Neural cell (in vitro differentiated cells): Measurements from ENCODE around the gene ZFC3H1. TPM values are rescaled to one million over a fixed set of nuclear protein-coding genes. Genes with fewer than 3 reads are reported as not detected.

Experiments used
- H2AFZ ChIP-seq: fragments of 200-600, 300-800 bp; sonication (generic), shearing (Covaris generic); 2 replicates; pipeline ENCODE4 v1.6.0; 2014; ENCODE audit warnings: low read depth, mild to moderate bottlenecking, antibody characterized with exemption, low read length, moderate library complexity
- H3F3A ChIP-seq: fragments of 200-600 bp; shearing (Covaris generic); 2 replicates; pipeline ENCODE4 v1.6.1; 2016; ENCODE audit warnings: mild to moderate bottlenecking, moderate library complexity, mixed read lengths, antibody characterized with exemption, low read length; ENCODE audit not compliant: insufficient read depth, poor library complexity, severe bottlenecking
- H3K27ac ChIP-seq: fragments of 200-600, 300-800 bp; sonication (generic), shearing (Covaris generic); 2 replicates; pipeline ENCODE4 v1.5.1; 2014; ENCODE audit warnings: mild to moderate bottlenecking, low read length, moderate library complexity
- H3K27me3 ChIP-seq: fragments of 300-800, 200-600 bp; sonication (generic), shearing (Covaris generic); 2 replicates; pipeline ENCODE4 v1.6.0; 2014; ENCODE audit warnings: mild to moderate bottlenecking, low read depth, low read length, moderate library complexity; ENCODE audit not compliant: insufficient read depth
- H3K36me3 ChIP-seq: fragments of 300-800, 200-600 bp; sonication (generic), shearing (Covaris generic); 2 replicates; pipeline ENCODE4 v1.5.1; 2014; ENCODE audit warnings: mild to moderate bottlenecking, antibody characterized with exemption, low read length, moderate library complexity; ENCODE audit not compliant: insufficient read depth
- H3K4me2 ChIP-seq: fragments of 300-800, 200-600 bp; sonication (generic), shearing (Covaris generic); 2 replicates; pipeline ENCODE4 v1.6.0; 2014; ENCODE audit warnings: mild to moderate bottlenecking, low read length
- H3K4me3 ChIP-seq: fragments of 300-800, 200-600 bp; sonication (generic), shearing (Covaris generic); 2 replicates; pipeline ENCODE4 v1.5.1; 2014; ENCODE audit warnings: mild to moderate bottlenecking, low read length, moderate library complexity
- H3K79me2 ChIP-seq: fragments of 200-600 bp; shearing (Covaris generic); replicated peaks from 2 replicates; pipeline ENCODE4 v1.6.0; 2014; ENCODE audit warnings: mild to moderate bottlenecking, low read length, moderate library complexity; ENCODE audit not compliant: insufficient read depth
- H3K9ac ChIP-seq: fragments of 300-800, 200-600 bp; sonication (generic), shearing (Covaris generic); 2 replicates; pipeline ENCODE4 v1.6.1; 2016; ENCODE audit warnings: mild to moderate bottlenecking, low read length, mixed read lengths
- H3K9me2 ChIP-seq: fragments of 200-600 bp; shearing (Covaris generic); 2 replicates; pipeline ENCODE4 v1.6.1; 2016; ENCODE audit warnings: mild to moderate bottlenecking, low read length, mixed read lengths; ENCODE audit not compliant: insufficient read depth
- H3K9me3 ChIP-seq: fragments of 200-600, 300-800 bp; sonication (generic), shearing (Covaris generic); 2 replicates; pipeline ENCODE4 v1.6.1; 2016; ENCODE audit warnings: mild to moderate bottlenecking, mixed run types, low read length, moderate library complexity, mixed read lengths
- H4K20me1 ChIP-seq: fragments of 200-600 bp; shearing (Covaris generic); 2 replicates; pipeline ENCODE4 v1.6.1; 2016; ENCODE audit warnings: mild to moderate bottlenecking, mixed run types; ENCODE audit not compliant: insufficient read depth
- CTCF ChIP-seq: fragments of 450-650 bp; IDR thresholded peaks from 2 replicates; pipeline ENCODE4 v1.5.1; 2014; ENCODE audit warnings: antibody characterized with exemption, mild to moderate bottlenecking, moderate library complexity; ENCODE audit not compliant: poor library complexity, severe bottlenecking
- EP300 ChIP-seq: fragments of 450-650 bp; conservative IDR thresholded peaks from 2 replicates; pipeline ENCODE4 v1.6.1; 2014; ENCODE audit warnings: antibody characterized with exemption, mild to moderate bottlenecking, moderate library complexity; ENCODE audit not compliant: poor library complexity, severe bottlenecking
- EZH2 ChIP-seq: fragments of 200-600, 300-800 bp; shearing (Covaris generic), sonication (generic); IDR thresholded peaks from 2 replicates; pipeline ENCODE4 v1.6.1; 2014; ENCODE audit warnings: antibody characterized with exemption, low read length, borderline replicate concordance, mild to moderate bottlenecking; ENCODE audit not compliant: insufficient read depth, poor library complexity, severe bottlenecking
- MXI1 ChIP-seq: fragments of 450-650 bp; conservative IDR thresholded peaks from 2 replicates; pipeline ENCODE4 v1.6.1; 2014; ENCODE audit warnings: antibody characterized with exemption, mild to moderate bottlenecking; ENCODE audit not compliant: poor library complexity, severe bottlenecking
- POLR2AphosphoS5 ChIP-seq: IDR thresholded peaks from 2 replicates; pipeline ENCODE4 v1.6.1; 2012
- RAD21 ChIP-seq: fragments of 450-650 bp; conservative IDR thresholded peaks from 2 replicates; pipeline ENCODE4 v1.6.1; 2014; ENCODE audit warnings: antibody characterized with exemption, mild to moderate bottlenecking, moderate library complexity
- REST ChIP-seq: IDR thresholded peaks from 2 replicates; pipeline ENCODE4 v1.6.1; 2012; ENCODE audit warnings: borderline replicate concordance
- SMC3 ChIP-seq: fragments of 450-650 bp; conservative IDR thresholded peaks from 2 replicates; pipeline ENCODE4 v1.6.1; 2014; ENCODE audit warnings: antibody characterized with exemption, mild to moderate bottlenecking, moderate library complexity; ENCODE audit not compliant: poor library complexity
- TAF1 ChIP-seq: IDR thresholded peaks from 2 replicates; pipeline ENCODE4 v1.6.1; 2012; ENCODE audit warnings: low read depth
- polyA plus RNA-seq: library from polyadenylated mRNA; depleted of rRNA; stranded (reverse); fragments of >200 nt; gene quantifications from 2 replicates; pipeline ENCODE4 v1.2.3, GENCODE V29; 2014

ZFC3H1 gene
- polyA plus RNA-seq, 1 donor from 2014 or later = 45.5 TPM

GRCh38 chr12:71581206-71581605, 82.4 kb downstream of the ZFC3H1 start:
- H3K27ac ChIP-seq = no peak overlapping the region
- H3K9me2 ChIP-seq = no peaks in the 10 kb centered on the region
- no peaks in the 10 kb centered on the region for H3K36me3 ChIP-seq
- H2AFZ ChIP-seq = no peak overlapping the region
- TF ChIP-seq MXI1 (no peak), REST (no peak), POLR2AphosphoS5 (no peak), TAF1 (no peak), SMC3 (no peak), RAD21 (no peak), EZH2 (no peak), CTCF (no peak), EP300 (no peak)
- H3K4me3 ChIP-seq = no peak overlapping the region
- no peak overlapping the region for H3K9ac ChIP-seq
- no peaks in the 10 kb centered on the region for H4K20me1 ChIP-seq
- H3K4me2 ChIP-seq = no peak overlapping the region
- no peaks in the 10 kb centered on the region for H3F3A ChIP-seq
- H3K27me3 ChIP-seq = no peaks in the 10 kb centered on the region
- no peaks in the 10 kb centered on the region for H3K79me2 ChIP-seq
- no peaks in the 10 kb centered on the region for H3K9me3 ChIP-seq

GRCh38 chr12:71578694-71579258, 84.9 kb downstream of the ZFC3H1 start:
- H3K79me2 ChIP-seq = no peaks in the 10 kb centered on the region
- TF ChIP-seq MXI1 = no peak
- TF ChIP-seq REST = no peak
- TF ChIP-seq CTCF = no peak
- no peak for TF ChIP-seq POLR2AphosphoS5
- no peak for TF ChIP-seq EZH2
- no peak for TF ChIP-seq TAF1
- TF ChIP-seq SMC3 = no peak
- TF ChIP-seq RAD21 = no peak
- no peak for TF ChIP-seq EP300
- no peak overlapping the region for H3K4me2 ChIP-seq
- no peaks in the 10 kb centered on the region for H3K9me2 ChIP-seq
- no peak overlapping the region for H3K9ac ChIP-seq
- no peaks in the 10 kb centered on the region for H3K36me3 ChIP-seq
- H3K4me3 ChIP-seq = no peak overlapping the region
- H3K27ac ChIP-seq = no peak overlapping the region
- no peaks in the 10 kb centered on the region for H3K27me3 ChIP-seq
- H3K9me3 ChIP-seq = no peaks in the 10 kb centered on the region
- H3F3A ChIP-seq = no peaks in the 10 kb centered on the region
- H2AFZ ChIP-seq = no peak overlapping the region
- no peaks in the 10 kb centered on the region for H4K20me1 ChIP-seq
